Measurements from ENCODE around the gene AP3S1. TPM values are rescaled to one million over a fixed set of nuclear protein-coding genes. Genes with fewer than 3 reads are reported as not detected.

Gene AP3S1
- total RNA-seq, 4 donors from 2014 or later = 31.8 to 87.2 (median 60.8) TPM

DNA sequence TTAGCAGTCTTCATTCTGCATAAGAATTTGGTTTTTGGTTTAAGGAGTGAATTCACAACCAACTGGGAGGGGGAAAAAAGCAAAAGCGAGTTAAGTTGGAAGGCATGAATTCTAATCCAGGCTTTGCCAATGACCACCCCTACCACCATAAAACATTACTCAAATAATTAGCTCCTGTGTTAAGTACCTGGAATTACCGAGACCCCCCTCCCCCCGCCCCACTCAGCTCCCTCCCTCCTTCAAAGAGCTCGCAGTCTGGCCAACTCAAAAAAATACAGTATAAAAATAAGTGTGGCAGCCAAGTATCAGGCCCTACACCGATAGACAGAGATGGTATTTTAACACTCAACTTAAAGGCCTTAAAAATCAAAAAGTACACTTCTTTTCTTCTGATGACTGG is 862 bp upstream of the AP3S1 start:
- Histone ChIP-seq H3K4me1 (peaks cover 0 to 5% of the 10 kb centered on the region in 2 donors), H3K9me3 (no peaks in the 10 kb centered on the region), H3K36me3 (no peaks in the 10 kb centered on the region), H3K27ac (peak overlapping the region; percentile 94 to 96), H3K4me3 (peak overlapping the region; percentile 88), H3K27me3 (no peaks in the 10 kb centered on the region)
- TF ChIP-seq, protein P1, sequence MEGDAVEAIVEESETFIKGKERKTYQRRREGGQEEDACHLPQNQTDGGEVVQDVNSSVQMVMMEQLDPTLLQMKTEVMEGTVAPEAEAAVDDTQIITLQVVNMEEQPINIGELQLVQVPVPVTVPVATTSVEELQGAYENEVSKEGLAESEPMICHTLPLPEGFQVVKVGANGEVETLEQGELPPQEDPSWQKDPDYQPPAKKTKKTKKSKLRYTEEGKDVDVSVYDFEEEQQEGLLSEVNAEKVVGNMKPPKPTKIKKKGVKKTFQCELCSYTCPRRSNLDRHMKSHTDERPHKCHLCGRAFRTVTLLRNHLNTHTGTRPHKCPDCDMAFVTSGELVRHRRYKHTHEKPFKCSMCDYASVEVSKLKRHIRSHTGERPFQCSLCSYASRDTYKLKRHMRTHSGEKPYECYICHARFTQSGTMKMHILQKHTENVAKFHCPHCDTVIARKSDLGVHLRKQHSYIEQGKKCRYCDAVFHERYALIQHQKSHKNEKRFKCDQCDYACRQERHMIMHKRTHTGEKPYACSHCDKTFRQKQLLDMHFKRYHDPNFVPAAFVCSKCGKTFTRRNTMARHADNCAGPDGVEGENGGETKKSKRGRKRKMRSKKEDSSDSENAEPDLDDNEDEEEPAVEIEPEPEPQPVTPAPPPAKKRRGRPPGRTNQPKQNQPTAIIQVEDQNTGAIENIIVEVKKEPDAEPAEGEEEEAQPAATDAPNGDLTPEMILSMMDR (IDR thresholded peaks at IDR 0.05) = no peak
- no peak for TF ChIP-seq POLR2A (IDR thresholded peaks at IDR 0.05)
- intact Hi-C loops (cut with DNase I; ENCODE audit: low total_unique reads) = no loop called here
- no peak for DNase-seq

DNA sequence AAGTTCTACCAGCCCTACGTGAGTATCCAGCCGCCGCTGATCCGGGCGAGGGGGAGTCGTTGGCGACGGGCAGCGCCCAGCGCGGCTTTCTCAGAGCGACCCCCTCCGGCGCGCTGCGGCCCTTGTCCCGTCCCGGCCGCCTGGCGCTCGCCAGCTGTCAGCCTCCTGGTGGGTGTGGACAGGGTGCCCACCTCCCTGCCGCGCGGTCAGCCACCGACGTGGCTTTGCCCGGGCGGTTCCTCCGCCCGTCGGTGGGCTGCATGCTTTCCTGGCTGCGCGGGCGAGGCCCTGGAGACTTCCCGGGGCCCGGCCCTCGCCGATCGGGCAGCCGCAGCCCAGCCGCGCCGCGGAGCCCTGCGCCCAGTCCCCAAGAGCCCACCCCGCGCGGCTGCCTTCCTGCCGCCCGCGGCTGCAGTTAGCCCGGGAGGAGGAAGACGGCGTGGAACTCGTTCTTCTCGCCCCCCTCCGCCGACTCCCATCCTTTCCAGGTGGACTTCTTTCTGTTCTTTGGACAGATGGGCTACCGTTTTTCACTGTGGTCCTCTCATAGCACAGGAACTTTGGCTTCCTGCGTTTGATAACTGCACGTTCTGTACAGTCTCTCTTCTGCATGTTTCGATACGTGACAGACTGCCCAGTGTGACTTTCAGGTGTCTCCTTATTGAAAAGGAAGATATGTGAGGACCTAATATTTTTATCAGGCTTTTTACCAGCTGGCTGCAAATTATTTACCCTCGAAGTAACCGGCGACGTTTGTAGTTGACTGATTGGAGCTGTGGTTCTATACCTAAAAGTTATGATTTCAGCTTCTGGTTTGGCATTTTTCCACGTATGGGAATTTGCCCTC is 577 bp downstream of the AP3S1 start:
- Histone ChIP-seq H3K27ac (peak overlapping the region; percentile 94 to 96), H3K9me3 (no peaks in the 10 kb centered on the region), H3K4me1 (peaks cover 0 to 5% of the 10 kb centered on the region in 2 donors), H3K36me3 (no peaks in the 10 kb centered on the region), H3K27me3 (no peaks in the 10 kb centered on the region), H3K4me3 (peak overlapping the region; percentile 88)
- DNase-seq = peak in 1 of 2 donors; percentile 22
- intact Hi-C loops (cut with DNase I; ENCODE audit: low total_unique reads) = no loop called here
- TF ChIP-seq, protein P1 (IDR thresholded peaks at IDR 0.05) = peak in 3 of 4 experiments; percentile 29 to 40 (median 35)
- TF ChIP-seq POLR2A (IDR thresholded peaks at IDR 0.05) = peak in 1 of 2 donors; percentile 18

DNA sequence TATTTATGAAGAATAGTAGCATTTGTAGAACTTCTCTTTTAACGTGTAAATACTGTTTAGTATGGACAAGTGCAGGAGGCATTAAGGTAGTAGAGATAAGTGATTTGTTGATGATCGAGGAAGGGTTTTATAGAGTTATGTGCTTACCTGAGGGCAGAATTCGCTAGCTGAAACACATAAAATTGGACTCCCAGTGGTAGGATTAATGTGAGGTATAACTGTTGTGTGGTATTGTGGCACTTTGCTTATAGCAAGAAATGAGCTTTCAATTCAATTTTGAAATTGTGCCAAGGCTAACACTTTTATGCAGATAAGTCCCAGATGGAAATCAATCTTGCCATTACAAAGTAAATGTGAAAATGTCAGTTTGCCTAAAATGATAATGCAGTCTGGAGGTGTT is 1.2 kb downstream of the AP3S1 start:
- H3K4me1 ChIP-seq = peaks cover 0 to 5% of the 10 kb centered on the region in 2 donors

DNA sequence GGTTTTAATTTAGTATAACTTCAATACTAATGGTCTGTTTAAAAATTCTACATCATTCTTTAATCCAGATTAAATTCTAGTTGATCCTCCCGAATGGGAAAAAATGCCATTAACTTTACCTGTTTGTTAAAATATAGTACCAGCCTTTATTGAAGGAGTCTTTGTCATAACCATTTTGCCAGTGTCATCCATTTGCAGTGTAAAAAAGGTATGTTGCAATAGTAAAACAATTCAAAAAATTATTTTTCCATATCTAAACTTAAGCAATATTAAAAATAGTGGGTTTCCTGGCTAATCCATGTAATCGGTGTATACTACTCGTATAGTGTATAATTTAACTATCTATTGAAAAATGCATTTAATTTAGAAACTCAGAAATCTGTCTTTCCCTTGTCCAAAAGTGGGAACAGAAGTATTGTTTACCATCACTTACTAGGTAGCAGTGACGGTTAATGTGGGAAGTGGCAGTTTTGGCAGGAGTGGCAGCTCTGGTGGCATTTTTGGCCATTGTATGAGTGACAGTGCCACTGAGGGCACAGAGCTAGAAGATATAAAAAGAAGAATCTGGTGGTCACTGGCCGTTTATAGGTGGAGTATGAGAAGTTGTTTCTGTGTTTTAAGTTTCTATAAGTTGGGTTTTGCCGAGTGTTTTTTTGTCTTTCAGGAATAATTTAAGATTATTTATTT is 1.9 kb downstream of the AP3S1 start:
- no peak overlapping the region for H3K27ac ChIP-seq
- no peak overlapping the region for H3K4me3 ChIP-seq
- no peak for DNase-seq
- H3K9me3 ChIP-seq = no peaks in the 10 kb centered on the region
- TF ChIP-seq POLR2A (IDR thresholded peaks at IDR 0.05) = no peak
- TF ChIP-seq, protein P1 (IDR thresholded peaks at IDR 0.05) = no peak
- H3K36me3 ChIP-seq = no peaks in the 10 kb centered on the region
- H3K27me3 ChIP-seq = no peaks in the 10 kb centered on the region
- intact Hi-C loops (cut with DNase I; ENCODE audit: low total_unique reads) = no loop called here
- peaks cover 0 to 5% of the 10 kb centered on the region in 2 donors for H3K4me1 ChIP-seq

More for the DNA sequence above, 1.2 kb downstream of the AP3S1 start:
- TF ChIP-seq, protein P1 (IDR thresholded peaks at IDR 0.05) = no peak
- TF ChIP-seq POLR2A (IDR thresholded peaks at IDR 0.05) = no peak
- DNase-seq = no peak
- intact Hi-C loops (cut with DNase I; ENCODE audit: low total_unique reads) = no loop called here
- no peaks in the 10 kb centered on the region for H3K36me3 ChIP-seq
- H3K9me3 ChIP-seq = no peaks in the 10 kb centered on the region
- no peaks in the 10 kb centered on the region for H3K27me3 ChIP-seq
- peak overlapping the region; percentile 88 for H3K4me3 ChIP-seq
- peak overlapping the region in 1 of 2 donors; percentile 96 for H3K27ac ChIP-seq

DNA sequence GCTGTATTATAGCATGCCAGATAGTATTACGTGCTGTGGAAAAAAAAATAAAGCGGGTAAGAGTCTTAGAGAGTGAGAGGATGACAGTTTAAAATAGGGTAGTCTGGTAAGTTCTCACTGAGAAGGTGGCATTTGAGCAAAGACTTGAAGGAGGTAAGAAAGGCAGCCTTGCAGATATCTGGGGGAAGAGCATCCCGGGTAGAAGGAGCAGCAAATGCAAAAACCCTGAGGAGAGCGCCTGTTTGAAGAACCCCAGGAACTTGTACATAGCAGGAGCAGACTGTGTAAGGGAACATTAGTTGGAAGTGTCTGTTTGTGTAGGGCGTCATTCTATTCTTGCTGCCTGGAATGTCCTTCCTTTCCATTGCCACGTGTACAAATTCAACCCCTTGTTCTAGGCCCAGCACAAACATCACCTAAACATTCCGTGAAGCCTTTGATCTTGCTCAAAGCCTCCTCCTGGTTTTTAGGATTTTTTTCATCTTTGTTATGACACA is 2.6 kb downstream of the AP3S1 start:
- DNase-seq = no peak
- H3K36me3 ChIP-seq = no peaks in the 10 kb centered on the region
- intact Hi-C loops (cut with DNase I; ENCODE audit: low total_unique reads) = no loop called here
- no peak overlapping the region for H3K27ac ChIP-seq
- no peak overlapping the region for H3K4me3 ChIP-seq
- H3K9me3 ChIP-seq = no peaks in the 10 kb centered on the region
- H3K27me3 ChIP-seq = no peaks in the 10 kb centered on the region
- H3K4me1 ChIP-seq = peaks cover 0 to 5% of the 10 kb centered on the region in 2 donors
- TF ChIP-seq POLR2A (IDR thresholded peaks at IDR 0.05) = no peak
- TF ChIP-seq, protein P1 (IDR thresholded peaks at IDR 0.05) = no peak

Data from uterus (tissue), 4 donors.